ENCODE data around the gene ZNF668.

ZNF668 gene

DNA sequence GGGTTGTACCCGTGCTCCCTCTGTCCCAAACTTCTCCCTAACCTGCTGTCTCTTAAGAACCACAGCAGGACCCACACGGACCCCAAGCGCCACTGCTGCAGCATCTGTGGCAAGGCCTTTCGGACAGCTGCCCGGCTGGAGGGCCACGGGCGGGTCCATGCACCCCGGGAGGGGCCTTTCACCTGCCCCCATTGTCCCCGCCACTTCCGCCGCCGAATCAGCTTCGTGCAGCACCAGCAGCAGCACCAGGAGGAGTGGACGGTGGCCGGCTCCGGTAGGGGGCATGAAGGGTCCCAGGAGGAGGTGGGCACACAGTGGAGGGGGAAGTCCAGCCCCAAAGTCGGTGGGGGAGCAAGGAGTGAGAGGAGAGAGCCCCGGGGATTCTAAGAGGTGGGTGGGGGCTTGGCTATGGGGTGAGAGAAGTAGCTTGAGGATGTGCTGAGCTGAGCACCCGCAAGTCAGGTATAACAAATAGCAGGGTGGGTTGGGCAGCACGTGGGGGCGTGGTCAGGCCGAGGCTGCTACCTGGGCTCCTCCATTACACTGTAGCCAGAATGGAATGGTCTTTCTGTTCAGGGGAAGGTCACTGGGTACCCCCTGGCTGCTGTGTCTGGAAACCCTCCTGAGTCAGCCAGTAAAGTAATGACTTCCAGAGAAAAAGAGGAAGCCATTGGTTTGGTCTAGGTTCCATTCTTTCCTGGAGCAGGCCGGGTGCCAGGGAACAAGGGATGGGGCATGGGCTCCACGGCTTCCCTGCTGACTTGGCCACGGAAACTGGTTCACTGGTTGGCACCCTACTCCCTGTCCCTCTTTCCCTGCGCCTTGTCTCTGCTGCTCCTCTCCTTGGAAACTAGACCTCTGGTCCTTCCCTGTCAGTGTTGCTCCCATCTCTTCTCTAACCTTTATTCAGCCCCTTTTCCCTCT is 7.7 kb upstream of the ZNF668 start:
- DNase-seq (ENCODE audit: low read depth): no peak

DNA sequence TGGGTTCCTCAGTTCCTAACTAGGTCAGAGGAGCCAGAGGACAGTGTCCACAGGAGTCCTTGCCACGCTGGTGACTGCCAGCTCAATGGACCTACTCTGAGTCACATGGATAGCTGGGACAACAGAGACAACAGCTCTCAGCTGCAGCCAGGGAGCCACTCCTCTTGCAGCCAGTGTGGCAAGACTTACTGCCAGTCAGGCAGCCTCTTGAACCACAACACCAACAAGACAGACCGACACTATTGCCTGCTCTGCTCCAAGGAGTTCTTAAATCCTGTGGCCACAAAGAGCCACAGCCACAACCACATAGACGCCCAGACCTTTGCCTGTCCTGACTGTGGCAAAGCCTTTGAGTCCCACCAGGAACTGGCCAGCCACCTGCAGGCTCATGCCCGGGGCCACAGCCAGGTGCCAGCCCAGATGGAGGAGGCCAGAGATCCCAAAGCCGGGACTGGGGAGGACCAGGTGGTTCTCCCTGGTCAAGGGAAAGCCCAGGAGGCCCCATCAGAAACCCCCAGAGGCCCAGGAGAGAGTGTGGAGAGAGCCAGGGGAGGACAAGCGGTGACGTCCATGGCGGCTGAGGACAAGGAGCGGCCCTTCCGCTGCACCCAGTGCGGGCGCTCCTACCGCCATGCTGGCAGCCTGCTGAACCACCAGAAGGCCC is 6.8 kb upstream of the ZNF668 start:
- no peak for DNase-seq (ENCODE audit: low read depth)

- no peak for DNase-seq (ENCODE audit: low read depth)
Measured at GRCh38 chr16:31080035-31080629, 6.1 kb upstream of the ZNF668 start.

- no peak for DNase-seq (ENCODE audit: low read depth)
Measured at GRCh38 chr16:31079342-31079944, 5.4 kb upstream of the ZNF668 start.

DNA sequence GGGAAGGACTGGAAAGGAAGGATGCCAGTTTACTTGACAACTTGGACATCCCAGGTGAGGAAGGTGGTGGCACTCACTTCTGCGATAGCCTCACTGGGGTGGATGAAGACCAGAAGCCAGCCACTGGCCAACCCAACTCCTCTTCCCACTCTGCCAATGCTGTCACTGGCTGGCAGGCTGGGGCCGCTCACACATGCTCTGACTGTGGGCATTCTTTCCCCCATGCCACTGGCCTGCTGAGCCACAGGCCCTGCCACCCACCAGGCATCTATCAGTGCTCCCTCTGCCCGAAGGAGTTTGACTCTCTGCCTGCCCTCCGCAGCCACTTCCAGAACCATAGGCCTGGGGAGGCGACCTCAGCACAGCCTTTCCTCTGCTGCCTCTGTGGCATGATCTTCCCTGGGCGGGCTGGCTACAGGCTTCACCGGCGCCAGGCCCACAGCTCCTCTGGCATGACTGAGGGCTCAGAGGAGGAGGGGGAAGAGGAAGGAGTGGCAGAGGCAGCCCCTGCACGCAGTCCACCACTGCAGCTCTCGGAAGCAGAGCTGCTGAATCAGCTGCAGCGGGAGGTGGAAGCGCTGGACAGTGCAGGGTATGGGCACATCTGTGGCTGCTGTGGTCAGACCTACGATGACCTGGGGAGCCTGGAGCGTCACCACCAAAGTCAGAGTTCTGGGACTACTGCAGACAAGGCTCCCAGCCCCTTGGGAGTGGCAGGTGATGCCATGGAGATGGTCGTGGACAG is 4.7 kb upstream of the ZNF668 start:
- no peak for DNase-seq (ENCODE audit: low read depth)

GRCh38 chr16:31077592-31078396 is 3.8 kb upstream of the ZNF668 start:
- no peak for DNase-seq (ENCODE audit: low read depth)

- no peak for DNase-seq (ENCODE audit: low read depth)
Measured at GRCh38 chr16:31077024-31077423, 3.0 kb upstream of the ZNF668 start.

DNA sequence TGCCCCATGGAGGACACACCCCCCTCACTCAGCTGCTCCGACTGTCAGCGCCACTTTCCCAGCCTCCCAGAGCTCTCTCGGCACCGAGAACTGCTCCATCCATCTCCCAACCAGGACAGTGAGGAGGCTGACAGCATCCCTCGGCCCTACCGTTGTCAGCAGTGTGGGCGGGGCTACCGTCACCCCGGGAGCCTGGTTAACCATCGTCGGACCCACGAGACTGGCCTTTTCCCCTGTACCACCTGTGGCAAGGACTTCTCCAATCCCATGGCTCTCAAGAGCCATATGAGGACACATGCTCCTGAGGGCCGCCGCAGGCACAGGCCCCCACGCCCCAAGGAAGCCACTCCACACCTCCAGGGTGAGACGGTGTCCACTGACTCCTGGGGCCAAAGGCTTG is 2.3 kb upstream of the ZNF668 start:
- DNase-seq (ENCODE audit: low read depth): no peak

DNA sequence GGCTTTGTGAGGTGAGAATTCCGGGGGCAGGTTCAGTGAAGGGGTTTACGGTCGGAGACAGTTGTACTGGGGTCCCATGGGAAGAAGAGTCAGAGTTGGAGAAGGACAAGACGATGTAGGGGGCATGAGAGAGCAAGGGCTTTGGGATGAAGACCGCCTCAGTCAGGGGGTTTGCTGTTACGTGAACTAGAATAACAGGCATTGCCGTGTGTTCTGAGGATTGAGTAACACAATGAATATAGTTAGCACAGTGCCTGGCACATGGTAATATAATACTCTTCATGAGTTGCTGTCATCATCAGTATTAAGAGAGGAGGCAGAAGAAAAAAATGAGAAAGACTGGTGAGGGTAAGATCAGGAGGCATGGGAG is 759 bp upstream of the ZNF668 start:
- DNase-seq (ENCODE audit: low read depth): no peak

GRCh38 chr16:31073142-31073969 is 684 bp downstream of the ZNF668 start:
- DNase-seq (ENCODE audit: low read depth): peak; percentile 80

GRCh38 chr16:31072540-31073141 is 1.4 kb downstream of the ZNF668 start:
- no peak for DNase-seq (ENCODE audit: low read depth)

DNA sequence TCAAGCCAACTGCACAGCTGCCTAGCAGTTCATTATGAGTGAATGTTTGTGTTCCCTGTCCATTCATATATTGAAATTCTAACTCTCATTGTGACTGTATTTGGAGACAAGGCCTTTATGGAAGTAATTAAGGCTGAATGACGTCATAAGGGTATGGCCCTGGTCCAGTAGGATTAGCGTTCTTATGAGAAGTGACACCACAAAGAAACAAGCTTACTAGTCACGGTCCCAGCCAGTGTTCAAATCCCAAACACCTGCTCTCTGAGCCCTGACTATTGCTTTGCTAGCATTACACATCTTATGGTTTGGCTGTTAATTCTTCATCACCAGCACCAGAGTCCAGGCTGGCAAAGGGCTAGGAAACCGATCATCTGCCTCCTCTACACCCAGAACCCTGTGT is 2.2 kb downstream of the ZNF668 start:
- DNase-seq (ENCODE audit: low read depth): no peak

- DNase-seq (ENCODE audit: low read depth): no peak
Measured at GRCh38 chr16:31067342-31067741, 6.7 kb downstream of the ZNF668 start.

- no peak for DNase-seq (ENCODE audit: low read depth)
Measured at GRCh38 chr16:31064882-31065461, 9.1 kb downstream of the ZNF668 start.

DNA sequence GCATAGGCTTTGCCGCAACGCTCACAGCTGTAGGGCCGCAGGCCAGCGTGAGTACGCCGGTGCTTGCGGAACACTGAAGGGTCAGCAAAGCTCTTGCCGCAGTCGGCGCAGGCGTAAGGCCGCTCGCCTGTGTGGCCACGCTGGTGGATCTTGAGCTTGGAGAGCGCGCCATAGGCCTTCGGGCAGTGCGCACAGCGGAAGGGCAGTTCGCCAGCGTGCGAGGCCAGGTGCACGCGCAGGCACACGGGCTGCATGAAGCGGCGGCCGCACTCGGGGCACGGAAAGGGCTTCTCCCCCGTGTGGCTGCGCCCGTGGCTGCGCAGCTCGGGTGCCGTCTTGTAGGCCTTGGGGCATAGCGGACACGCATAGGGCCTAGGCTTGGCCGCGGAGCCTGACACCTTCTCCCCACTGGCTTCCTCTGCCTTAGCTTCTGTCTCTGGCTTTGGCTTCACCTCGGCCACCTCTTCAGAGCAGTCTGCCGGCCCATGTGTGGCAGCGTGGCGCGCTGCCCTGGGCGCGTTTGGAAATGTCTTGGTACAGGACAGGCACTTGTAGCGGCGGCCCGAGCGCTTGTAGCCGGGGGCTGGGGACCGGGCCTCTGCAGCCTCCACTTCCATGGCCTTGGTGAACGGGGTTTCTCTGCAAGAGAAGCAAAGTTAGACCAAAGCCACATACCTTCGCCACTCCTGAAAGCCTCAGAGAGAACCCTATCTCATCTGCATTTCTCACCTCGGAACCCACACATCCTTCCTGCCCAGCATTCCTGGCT is 10.0 kb downstream of the ZNF668 start:
- peak; percentile 33 for DNase-seq (ENCODE audit: low read depth)

DNA sequence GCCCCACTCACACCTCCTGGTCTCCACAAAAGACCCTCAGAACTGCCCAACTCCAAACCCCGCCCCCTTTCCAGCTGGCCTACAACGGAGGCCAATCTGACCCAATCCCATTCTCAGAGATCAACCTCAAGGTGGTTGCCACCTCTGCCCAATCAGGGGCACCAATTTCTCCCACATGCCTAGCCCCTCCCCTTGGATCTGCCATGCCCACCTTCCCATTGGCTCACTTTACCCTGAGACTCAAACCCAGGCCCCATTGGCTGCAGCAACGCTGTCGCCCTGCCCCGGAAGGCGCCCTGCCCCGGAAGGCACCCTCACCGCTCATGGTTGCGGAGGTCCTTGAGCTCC is 10.6 kb downstream of the ZNF668 start:
- no peak for DNase-seq (ENCODE audit: low read depth)

DNA sequence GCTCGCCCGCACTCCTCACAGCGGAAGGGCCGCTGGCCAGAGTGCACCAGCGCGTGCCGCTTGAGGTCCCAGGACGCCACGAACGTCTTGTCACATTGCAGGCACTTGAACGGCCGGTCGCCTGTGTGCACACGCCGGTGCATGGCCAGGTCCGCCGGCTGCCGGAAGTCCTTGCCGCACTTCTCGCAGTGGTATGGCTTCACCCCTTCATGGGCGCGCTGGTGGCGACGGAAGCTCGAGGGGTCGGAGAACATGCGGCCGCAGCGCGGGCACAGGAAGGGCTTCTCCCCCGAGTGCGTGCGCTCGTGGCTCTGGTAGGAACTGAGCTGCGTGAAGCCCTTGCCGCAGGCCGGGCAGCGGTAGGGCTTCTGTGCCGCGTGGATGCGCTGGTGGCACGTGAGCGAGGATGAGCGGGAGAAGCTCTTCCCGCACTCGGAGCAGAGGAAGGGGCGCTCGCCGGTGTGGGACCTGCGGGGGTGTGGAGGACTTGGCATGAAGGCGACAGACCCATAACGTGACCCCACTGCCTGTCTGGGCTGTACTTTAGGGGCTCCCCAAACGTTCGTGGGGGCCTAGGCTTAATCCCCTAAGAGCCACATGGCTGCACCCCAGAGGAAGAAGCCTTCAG is 12.1 kb downstream of the ZNF668 start:
- DNase-seq (ENCODE audit: low read depth): no peak

DNA sequence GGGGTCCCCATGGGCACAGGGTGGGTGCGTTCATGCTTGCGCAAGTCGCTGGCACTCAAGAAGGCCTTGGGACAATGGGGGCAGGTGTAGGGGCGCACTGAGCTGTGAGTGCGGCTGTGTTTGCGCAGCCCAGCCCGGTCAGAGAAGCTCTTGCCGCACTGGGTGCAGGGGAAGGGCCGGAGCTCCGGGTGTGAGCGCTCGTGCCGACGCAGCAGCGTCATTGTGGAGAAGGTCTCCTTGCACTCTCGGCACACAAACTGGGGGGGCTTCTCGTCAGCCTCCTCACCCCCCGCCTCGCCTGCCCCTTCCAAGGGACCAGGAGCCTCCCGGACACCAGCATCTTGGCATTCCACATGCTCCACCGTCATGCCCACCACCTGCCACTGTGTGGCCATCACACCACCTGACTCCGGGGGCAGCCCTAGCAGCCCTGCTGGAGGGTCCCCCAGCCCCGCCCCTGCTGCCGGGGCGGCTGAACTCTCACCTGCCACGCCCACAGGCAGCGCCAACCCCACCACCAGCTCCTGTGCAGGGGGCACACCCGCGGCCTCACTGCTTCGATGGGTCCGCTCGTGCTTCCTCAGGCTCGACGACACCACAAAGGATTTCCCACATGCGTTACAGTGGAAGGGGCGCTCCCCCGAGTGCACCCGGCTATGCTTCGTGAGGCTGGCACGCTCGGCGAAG is 12.8 kb downstream of the ZNF668 start:
- DNase-seq (ENCODE audit: low read depth): no peak

Measured in CMK (cell line).